G401.6 (cell line): Measurements from ENCODE around the gene ADH1C.
"Not testable (repeated sequence)": the region's sequence is repeated elsewhere in the genome, so short reads cannot be mapped to it uniquely, and the experiment has no call there.

Experiments used
- FAIRE-seq: peaks from 2 replicates; lab custom pipeline; 2012; peaks lifted over from hg19 to GRCh38; lab: Jason Lieb, UNC

The ADH1C gene

GRCh38 chr4:99352602-99353537 lies at the start of gene ADH1C:
TSS of gene ADH1C (minus strand) at chr4:99352746. CDS start at chr4:99352675, 71 bp downstream.
- no peak for FAIRE-seq

GRCh38 chr4:99400831-99401230 lies 48.3 kb upstream of the ADH1C start:
- no peak for FAIRE-seq

- no peak for FAIRE-seq
Observed at GRCh38 chr4:99399017-99399416, 46.5 kb upstream of the ADH1C start.

- FAIRE-seq, result no peak
Observed at GRCh38 chr4:99395595-99396364, 43.2 kb upstream of the ADH1C start.

GRCh38 chr4:99394896-99395295 lies 42.4 kb upstream of the ADH1C start:
- FAIRE-seq, result no peak

GRCh38 chr4:99390055-99390454 lies 37.5 kb upstream of the ADH1C start:
- no peak for FAIRE-seq

- FAIRE-seq, result no peak
Observed at GRCh38 chr4:99389606-99390005, 37.1 kb upstream of the ADH1C start.

- no peak for FAIRE-seq
Observed at GRCh38 chr4:99383833-99384392, 31.4 kb upstream of the ADH1C start.

GRCh38 chr4:99383399-99383798 lies 30.9 kb upstream of the ADH1C start:
- no peak for FAIRE-seq

- FAIRE-seq, result no peak
Observed at GRCh38 chr4:99382745-99383360, 30.3 kb upstream of the ADH1C start.

GRCh38 chr4:99381588-99382175 lies 29.1 kb upstream of the ADH1C start:
- no peak for FAIRE-seq

GRCh38 chr4:99379571-99379970 lies 27.0 kb upstream of the ADH1C start:
- no peak for FAIRE-seq

- no peak for FAIRE-seq
Observed at GRCh38 chr4:99378876-99379275, 26.3 kb upstream of the ADH1C start.

- FAIRE-seq, result not testable (repeated sequence)
Observed at GRCh38 chr4:99377341-99377740, 24.8 kb upstream of the ADH1C start.

- FAIRE-seq, result not testable (repeated sequence)
Observed at GRCh38 chr4:99372464-99372863, 19.9 kb upstream of the ADH1C start.

- not testable (repeated sequence) for FAIRE-seq
Observed at GRCh38 chr4:99367817-99368216, 15.3 kb upstream of the ADH1C start.

GRCh38 chr4:99366491-99366890 lies 13.9 kb upstream of the ADH1C start:
- FAIRE-seq, result no peak

- FAIRE-seq, result no peak
Observed at GRCh38 chr4:99362768-99363167, 10.2 kb upstream of the ADH1C start.

GRCh38 chr4:99361899-99362275 lies 9.3 kb upstream of the ADH1C start:
- no peak for FAIRE-seq

GRCh38 chr4:99361268-99361898 lies 8.8 kb upstream of the ADH1C start:
- no peak for FAIRE-seq

GRCh38 chr4:99359480-99360204 lies 7.1 kb upstream of the ADH1C start:
- no peak for FAIRE-seq
